ENCODE data around the gene NME3. TPM values are rescaled to one million over a fixed set of nuclear protein-coding genes. Genes with fewer than 3 reads are reported as not detected.

NME3 gene
- total RNA-seq, 1 experiment from 2014 or later = 103 TPM

DNA sequence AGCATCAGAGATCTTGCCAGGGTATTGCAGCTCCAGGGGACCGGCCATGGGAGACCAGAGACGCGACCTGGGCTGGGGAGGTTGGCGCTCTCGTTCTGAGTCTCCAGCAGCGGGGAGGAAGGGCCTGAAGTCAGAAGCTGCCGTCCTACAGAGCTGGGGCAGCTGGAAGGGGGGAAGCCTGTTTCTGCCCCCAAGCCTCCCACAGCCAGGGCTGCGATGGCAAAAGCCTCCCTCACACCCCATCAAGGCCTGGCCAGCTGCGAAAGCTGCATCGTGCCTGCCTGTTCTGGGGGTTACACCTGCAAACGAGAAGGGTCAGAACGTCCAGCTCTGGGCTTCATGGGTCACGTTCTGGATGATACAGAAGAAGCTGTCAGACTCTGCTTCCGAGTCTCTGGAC, 39.3 kb downstream of the NME3 start:
- Histone ChIP-seq H2AFZ (ENCODE audit: low read depth, low read length, poor library complexity, severe bottlenecking) (no peak overlapping the region), H4K20me1 (ENCODE audit: insufficient read depth) (no peaks in the 10 kb centered on the region), H3K4me2 (ENCODE audit: low read length) (no peak overlapping the region), H3K27ac (ENCODE audit: low read depth, low read length) (no peak overlapping the region), H3K27me3 (ENCODE audit: insufficient read depth, low read length) (no peaks in the 10 kb centered on the region), H3K79me2 (ENCODE audit: insufficient read depth, low read length) (no peaks in the 10 kb centered on the region; the same call in 1 of the 2 replicates), H3K9me2 (ENCODE audit: insufficient read depth) (no peaks in the 10 kb centered on the region), H3K36me3 (ENCODE audit: control insufficient read depth in 1 of 2, insufficient read depth in 2 of 2, low read length in 2 of 2) (peaks cover 2 to 6% of the 10 kb centered on the region in 2 experiments; a peak in 2 of 4 replicates), H3K4me1 (ENCODE audit: control insufficient read depth in 1 of 2, insufficient read depth in 2 of 2, low read length in 2 of 2) (no peaks in the 10 kb centered on the region), H3K9ac (ENCODE audit: low read length) (no peak overlapping the region), H3K4me3 (replicated peaks in 1 of 2; ENCODE audit: low read depth in 1 of 2, low read length in 2 of 2) (no peak overlapping the region), H3K9me3 (ENCODE audit: control insufficient read depth in 1 of 2, insufficient read depth in 1 of 2, low read depth in 1 of 2, low read length in 2 of 2) (peaks cover 0 to 12% of the 10 kb centered on the region in 2 experiments; a peak in 1 of 4 replicates)
- intact Hi-C loops (cut with micrococcal nuclease) = no loop called here
- TF ChIP-seq CBX3 (IDR thresholded peaks at IDR 0.05; ENCODE audit: low read depth) = no peak
- TF ChIP-seq POLR2A (IDR thresholded peaks at IDR 0.05; ENCODE audit: borderline replicate concordance, extremely low read depth, insufficient read depth, insufficient read length) = no peak
- no peak for TF ChIP-seq JUND (IDR thresholded peaks at IDR 0.05)
- TF ChIP-seq ZNF274 (IDR thresholded peaks at IDR 0.05; ENCODE audit: low read depth, low read length) = no peak
- TF ChIP-seq EZH2 (IDR thresholded peaks at IDR 0.05) = no peak
- TF ChIP-seq RAD21 (IDR thresholded peaks at IDR 0.05; ENCODE audit: low read depth) = no peak
- no peak for TF ChIP-seq EZH2phosphoT487 (IDR thresholded peaks at IDR 0.05; ENCODE audit: borderline replicate concordance)
- no peak for TF ChIP-seq SIN3A (IDR thresholded peaks at IDR 0.05; ENCODE audit: low read depth)
- TF ChIP-seq TCF7L2 (IDR thresholded peaks at IDR 0.05; ENCODE audit: borderline replicate concordance, extremely low read depth, insufficient read depth, insufficient read length) = no peak
- TF ChIP-seq, protein P1, sequence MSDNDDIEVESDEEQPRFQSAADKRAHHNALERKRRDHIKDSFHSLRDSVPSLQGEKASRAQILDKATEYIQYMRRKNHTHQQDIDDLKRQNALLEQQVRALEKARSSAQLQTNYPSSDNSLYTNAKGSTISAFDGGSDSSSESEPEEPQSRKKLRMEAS (IDR thresholded peaks at IDR 0.05) = no peak
- TF ChIP-seq FOSL1 (IDR thresholded peaks at IDR 0.05; ENCODE audit: low read depth) = no peak
- no peak for TF ChIP-seq SP1 (IDR thresholded peaks at IDR 0.05; ENCODE audit: low read depth)
- TF ChIP-seq EGR1 (IDR thresholded peaks at IDR 0.05; ENCODE audit: low read depth) = no peak
- TF ChIP-seq, protein P2, sequence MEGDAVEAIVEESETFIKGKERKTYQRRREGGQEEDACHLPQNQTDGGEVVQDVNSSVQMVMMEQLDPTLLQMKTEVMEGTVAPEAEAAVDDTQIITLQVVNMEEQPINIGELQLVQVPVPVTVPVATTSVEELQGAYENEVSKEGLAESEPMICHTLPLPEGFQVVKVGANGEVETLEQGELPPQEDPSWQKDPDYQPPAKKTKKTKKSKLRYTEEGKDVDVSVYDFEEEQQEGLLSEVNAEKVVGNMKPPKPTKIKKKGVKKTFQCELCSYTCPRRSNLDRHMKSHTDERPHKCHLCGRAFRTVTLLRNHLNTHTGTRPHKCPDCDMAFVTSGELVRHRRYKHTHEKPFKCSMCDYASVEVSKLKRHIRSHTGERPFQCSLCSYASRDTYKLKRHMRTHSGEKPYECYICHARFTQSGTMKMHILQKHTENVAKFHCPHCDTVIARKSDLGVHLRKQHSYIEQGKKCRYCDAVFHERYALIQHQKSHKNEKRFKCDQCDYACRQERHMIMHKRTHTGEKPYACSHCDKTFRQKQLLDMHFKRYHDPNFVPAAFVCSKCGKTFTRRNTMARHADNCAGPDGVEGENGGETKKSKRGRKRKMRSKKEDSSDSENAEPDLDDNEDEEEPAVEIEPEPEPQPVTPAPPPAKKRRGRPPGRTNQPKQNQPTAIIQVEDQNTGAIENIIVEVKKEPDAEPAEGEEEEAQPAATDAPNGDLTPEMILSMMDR (IDR thresholded peaks at IDR 0.05 in 2 of 3, conservative IDR thresholded peaks at IDR 0.05 in 1 of 3; ENCODE audit: borderline replicate concordance in 1 of 3, insufficient read depth in 1 of 3, low read depth in 2 of 3, low read length in 2 of 3) = no peak
- TF ChIP-seq, protein P3, sequence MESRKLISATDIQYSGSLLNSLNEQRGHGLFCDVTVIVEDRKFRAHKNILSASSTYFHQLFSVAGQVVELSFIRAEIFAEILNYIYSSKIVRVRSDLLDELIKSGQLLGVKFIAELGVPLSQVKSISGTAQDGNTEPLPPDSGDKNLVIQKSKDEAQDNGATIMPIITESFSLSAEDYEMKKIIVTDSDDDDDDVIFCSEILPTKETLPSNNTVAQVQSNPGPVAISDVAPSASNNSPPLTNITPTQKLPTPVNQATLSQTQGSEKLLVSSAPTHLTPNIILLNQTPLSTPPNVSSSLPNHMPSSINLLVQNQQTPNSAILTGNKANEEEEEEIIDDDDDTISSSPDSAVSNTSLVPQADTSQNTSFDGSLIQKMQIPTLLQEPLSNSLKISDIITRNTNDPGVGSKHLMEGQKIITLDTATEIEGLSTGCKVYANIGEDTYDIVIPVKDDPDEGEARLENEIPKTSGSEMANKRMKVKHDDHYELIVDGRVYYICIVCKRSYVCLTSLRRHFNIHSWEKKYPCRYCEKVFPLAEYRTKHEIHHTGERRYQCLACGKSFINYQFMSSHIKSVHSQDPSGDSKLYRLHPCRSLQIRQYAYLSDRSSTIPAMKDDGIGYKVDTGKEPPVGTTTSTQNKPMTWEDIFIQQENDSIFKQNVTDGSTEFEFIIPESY (IDR thresholded peaks at IDR 0.05; ENCODE audit: extremely low read depth, insufficient replicate concordance, low read length) = no peak
- TF ChIP-seq, protein P4, sequence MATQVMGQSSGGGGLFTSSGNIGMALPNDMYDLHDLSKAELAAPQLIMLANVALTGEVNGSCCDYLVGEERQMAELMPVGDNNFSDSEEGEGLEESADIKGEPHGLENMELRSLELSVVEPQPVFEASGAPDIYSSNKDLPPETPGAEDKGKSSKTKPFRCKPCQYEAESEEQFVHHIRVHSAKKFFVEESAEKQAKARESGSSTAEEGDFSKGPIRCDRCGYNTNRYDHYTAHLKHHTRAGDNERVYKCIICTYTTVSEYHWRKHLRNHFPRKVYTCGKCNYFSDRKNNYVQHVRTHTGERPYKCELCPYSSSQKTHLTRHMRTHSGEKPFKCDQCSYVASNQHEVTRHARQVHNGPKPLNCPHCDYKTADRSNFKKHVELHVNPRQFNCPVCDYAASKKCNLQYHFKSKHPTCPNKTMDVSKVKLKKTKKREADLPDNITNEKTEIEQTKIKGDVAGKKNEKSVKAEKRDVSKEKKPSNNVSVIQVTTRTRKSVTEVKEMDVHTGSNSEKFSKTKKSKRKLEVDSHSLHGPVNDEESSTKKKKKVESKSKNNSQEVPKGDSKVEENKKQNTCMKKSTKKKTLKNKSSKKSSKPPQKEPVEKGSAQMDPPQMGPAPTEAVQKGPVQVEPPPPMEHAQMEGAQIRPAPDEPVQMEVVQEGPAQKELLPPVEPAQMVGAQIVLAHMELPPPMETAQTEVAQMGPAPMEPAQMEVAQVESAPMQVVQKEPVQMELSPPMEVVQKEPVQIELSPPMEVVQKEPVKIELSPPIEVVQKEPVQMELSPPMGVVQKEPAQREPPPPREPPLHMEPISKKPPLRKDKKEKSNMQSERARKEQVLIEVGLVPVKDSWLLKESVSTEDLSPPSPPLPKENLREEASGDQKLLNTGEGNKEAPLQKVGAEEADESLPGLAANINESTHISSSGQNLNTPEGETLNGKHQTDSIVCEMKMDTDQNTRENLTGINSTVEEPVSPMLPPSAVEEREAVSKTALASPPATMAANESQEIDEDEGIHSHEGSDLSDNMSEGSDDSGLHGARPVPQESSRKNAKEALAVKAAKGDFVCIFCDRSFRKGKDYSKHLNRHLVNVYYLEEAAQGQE (IDR thresholded peaks at IDR 0.05; ENCODE audit: low read depth) = no peak
- TF ChIP-seq YY1 (IDR thresholded peaks at IDR 0.05; ENCODE audit: extremely low read depth, insufficient replicate concordance, low read depth, low read length) = no peak
- TF ChIP-seq, protein P5, sequence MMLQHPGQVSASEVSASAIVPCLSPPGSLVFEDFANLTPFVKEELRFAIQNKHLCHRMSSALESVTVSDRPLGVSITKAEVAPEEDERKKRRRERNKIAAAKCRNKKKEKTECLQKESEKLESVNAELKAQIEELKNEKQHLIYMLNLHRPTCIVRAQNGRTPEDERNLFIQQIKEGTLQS (IDR thresholded peaks at IDR 0.05) = no peak
- TF ChIP-seq ELF1 (IDR thresholded peaks at IDR 0.05; ENCODE audit: borderline replicate concordance, low read depth) = no peak
- TF ChIP-seq SRF (IDR thresholded peaks at IDR 0.05; ENCODE audit: low read depth) = no peak
- ChIA-PET CTCF (interaction anchor here (0.6 kb wide), 1 partner anchor 26 kb away, joined by 3 read pairs; the partner anchor contains the start of gene MAPK8IP3), RAD21 (ENCODE audit: low non-redundant PET in 1 of 2, low total read pairs in 2 of 2, uncharacterized antibody in 2 of 2, unreplicated experiment in 2 of 2) (no interaction called here), POLR2A (no interaction called here)
- BruUV-seq (replicated peaks) = no TSS peak
- ATAC-seq = no peak
- DNase-seq (ENCODE audit: low read depth, low spot score) = no peak
